Measurements from ENCODE around the gene SLC22A17. TPM values are rescaled to one million over a fixed set of nuclear protein-coding genes. Genes with fewer than 3 reads are reported as not detected.

The SLC22A17 gene
- total RNA-seq, 1 donor from 2014 or later: 26.2 TPM

GRCh38 chr14:23319746-23320583 lies 32.7 kb downstream of the SLC22A17 start:
- H3K4me1 Mint-ChIP-seq (ENCODE audit: low read depth): peaks cover 21% of the 10 kb centered on the region
- H3K27ac Mint-ChIP-seq: peak overlapping the region; percentile 98
- H3K9me3 Mint-ChIP-seq (ENCODE audit: low read depth): no peaks in the 10 kb centered on the region
- no peak for TF ChIP-seq CTCF (IDR thresholded peaks at IDR 0.05; ENCODE audit: unreplicated experiment)
- H3K36me3 Mint-ChIP-seq (ENCODE audit: insufficient read depth): peaks cover 22% of the 10 kb centered on the region
- peak overlapping the region; percentile 80 for H3K4me3 Mint-ChIP-seq (ENCODE audit: low read depth)
- no peaks in the 10 kb centered on the region for H3K27me3 Mint-ChIP-seq
- no peak for DNase-seq (ENCODE audit: low spot score, unreplicated experiment)

GRCh38 chr14:23316300-23316699 lies 36.4 kb downstream of the SLC22A17 start:
- H3K27me3 Mint-ChIP-seq: no peaks in the 10 kb centered on the region
- DNase-seq (ENCODE audit: low spot score, unreplicated experiment): no peak
- no peak overlapping the region for H3K27ac Mint-ChIP-seq
- peaks cover 5% of the 10 kb centered on the region for H3K4me1 Mint-ChIP-seq (ENCODE audit: low read depth)
- TF ChIP-seq CTCF (IDR thresholded peaks at IDR 0.05; ENCODE audit: unreplicated experiment): no peak
- H3K9me3 Mint-ChIP-seq (ENCODE audit: low read depth): no peaks in the 10 kb centered on the region
- H3K4me3 Mint-ChIP-seq (ENCODE audit: low read depth): no peak overlapping the region
- peaks cover 11% of the 10 kb centered on the region for H3K36me3 Mint-ChIP-seq (ENCODE audit: insufficient read depth)

GRCh38 chr14:23310546-23310945 lies 42.1 kb downstream of the SLC22A17 start:
- Mint-ChIP-seq H3K9me3 (ENCODE audit: low read depth) (no peaks in the 10 kb centered on the region), H3K27ac (no peak overlapping the region), H3K36me3 (ENCODE audit: insufficient read depth) (peaks cover 6% of the 10 kb centered on the region), H3K4me3 (ENCODE audit: low read depth) (no peak overlapping the region), H3K27me3 (no peaks in the 10 kb centered on the region), H3K4me1 (ENCODE audit: low read depth) (peaks cover 21% of the 10 kb centered on the region)
- DNase-seq (ENCODE audit: low spot score, unreplicated experiment): no peak
- no peak for TF ChIP-seq CTCF (IDR thresholded peaks at IDR 0.05; ENCODE audit: unreplicated experiment)

- Mint-ChIP-seq H3K9me3 (ENCODE audit: low read depth) (no peaks in the 10 kb centered on the region), H3K36me3 (ENCODE audit: insufficient read depth) (peaks cover 4% of the 10 kb centered on the region), H3K27me3 (no peaks in the 10 kb centered on the region), H3K4me3 (ENCODE audit: low read depth) (peak overlapping the region; percentile 37), H3K4me1 (ENCODE audit: low read depth) (peaks cover 21% of the 10 kb centered on the region), H3K27ac (no peak overlapping the region)
- no peak for DNase-seq (ENCODE audit: low spot score, unreplicated experiment)
- TF ChIP-seq CTCF (IDR thresholded peaks at IDR 0.05; ENCODE audit: unreplicated experiment): no peak
These were observed 43.8 kb downstream of the SLC22A17 start for GRCh38 chr14:23308721-23309445.
